H1 (cell line): ENCODE measurements around the gene SMS. TPM values are rescaled to one million over a fixed set of nuclear protein-coding genes. Genes with fewer than 3 reads are reported as not detected.
A peak's percentile ranks its signal among the peaks of the same experiment; 100 is the strongest.

Experiments
- CTCF ChIA-PET: fragments of 300-600 bp; sonication (Branson Sonifier 250); formaldehyde crosslinking; loops from one replicate; lab custom pipeline; 2021; ENCODE audit not compliant: partially characterized antibody; lab: Charles Lee
- POLR2A ChIA-PET: fragments of 300-600 bp; sonication (Branson Sonifier 250); formaldehyde crosslinking; loops from one replicate; lab custom pipeline; 2021; ENCODE audit warnings: inconsistent platforms; ENCODE audit not compliant: partially characterized antibody; lab: Charles Lee
- DNase-seq, 2 experiments: peaks; one replicate each; pipeline versions ENCODE4 v3.0.0 to v3.0.0-alpha.2; 2010 to 2022; ENCODE audit warnings: low spot score in 2 of 2, low read depth in 1 of 2, mixed read lengths in 1 of 2
- FAIRE-seq: peaks from 2 replicates; lab custom pipeline; 2011; peaks lifted over from hg19 to GRCh38; lab: Jason Lieb, UNC
- H2AFZ ChIP-seq: 2 replicates; pipeline ENCODE4 v1.8.1; 2012; ENCODE audit warnings: low read length, inconsistent platforms
- H2AK5ac ChIP-seq: 2 replicates; pipeline ENCODE4 v1.6.1; 2013; ENCODE audit warnings: low read depth, low read length
- H2BK120ac ChIP-seq: replicated peaks from 2 replicates; pipeline ENCODE3; 2013; ENCODE audit warnings: low read depth, low read length, inconsistent platforms
- H2BK12ac ChIP-seq: 2 replicates; pipeline ENCODE4 v1.6.1; 2013; ENCODE audit warnings: low read depth, low read length
- H2BK15ac ChIP-seq: 2 replicates; pipeline ENCODE4 v1.6.1; 2013; ENCODE audit warnings: low read length
- H2BK20ac ChIP-seq: 2 replicates; pipeline ENCODE4 v1.6.1; 2013; ENCODE audit warnings: low read length
- H2BK5ac ChIP-seq: 2 replicates; pipeline ENCODE4 v1.6.1; 2013; ENCODE audit warnings: low read depth, low read length
- H3K14ac ChIP-seq: 2 replicates; pipeline ENCODE4 v1.6.1; 2013; ENCODE audit warnings: inconsistent platforms; ENCODE audit not compliant: insufficient read length
- H3K18ac ChIP-seq: 2 replicates; pipeline ENCODE4 v1.6.1; 2013; ENCODE audit warnings: low read length; ENCODE audit errors: extremely low read depth
- H3K23ac ChIP-seq: 2 replicates; pipeline ENCODE4 v1.6.1; 2013; ENCODE audit warnings: inconsistent platforms; ENCODE audit not compliant: insufficient read length
- H3K23me2 ChIP-seq: 2 replicates; pipeline ENCODE4 v1.6.1; 2013; ENCODE audit warnings: low read depth, low read length
- H3K27ac ChIP-seq: 2 replicates; pipeline ENCODE4 v1.6.1; 2011; ENCODE audit warnings: low read depth, low read length, inconsistent platforms
- H3K27me3 ChIP-seq, 4 experiments: replicated peaks in 1 of 4; 1 replicate in 1 of 4; 2 replicates in 3 of 4; pipeline versions ENCODE4 v1.6.1 to v1.8.1; 2011 to 2013; ENCODE audit warnings: low read length in 3 of 4, mild to moderate bottlenecking in 3 of 4, inconsistent platforms in 2 of 4, mixed read lengths in 2 of 4, moderate library complexity in 1 of 4; ENCODE audit not compliant: control insufficient read depth in 3 of 4, insufficient read depth in 3 of 4; ENCODE audit errors: extremely low read depth in 1 of 4
- H3K36me3 ChIP-seq, 4 experiments: 2 replicates each; pipeline versions ENCODE4 v1.6.1 to v1.8.1; 2011 to 2013; ENCODE audit warnings: mild to moderate bottlenecking in 4 of 4, low read length in 3 of 4, moderate library complexity in 2 of 4, control low read depth in 1 of 4, inconsistent platforms in 1 of 4; ENCODE audit not compliant: insufficient read depth in 4 of 4, control insufficient read depth in 2 of 4
- H3K4ac ChIP-seq: replicated peaks from 2 replicates; pipeline ENCODE3; 2013; ENCODE audit warnings: low read length, low read depth, mixed read lengths, inconsistent platforms; ENCODE audit not compliant: insufficient read length
- H3K4me1 ChIP-seq, 4 experiments: replicated peaks in 1 of 4; 1 replicate in 1 of 4; 2 replicates in 3 of 4; pipeline versions ENCODE4 v1.6.1 to v1.8.1; 2011 to 2013; ENCODE audit warnings: low read length in 3 of 4, inconsistent platforms in 2 of 4, mixed read lengths in 1 of 4; ENCODE audit not compliant: insufficient read depth in 4 of 4, control insufficient read depth in 3 of 4
- H3K4me2 ChIP-seq, 2 experiments: 2 replicates each; pipeline versions ENCODE4 v1.6.1 to v1.8.1; 2011 to 2013; ENCODE audit warnings: low read depth in 2 of 2, low read length in 2 of 2, control low read depth in 1 of 2, inconsistent platforms in 1 of 2, mild to moderate bottlenecking in 1 of 2; ENCODE audit not compliant: insufficient read depth in 1 of 2
- H3K4me3 ChIP-seq, 4 experiments: fragments of 200-600, 300-600 bp in 1 of 4; sonication (generic), shearing (Covaris generic), sonication (Bioruptor Twin) in 1 of 4; 2 replicates each; pipeline versions ENCODE4 v1.5.1 to v1.8.1; 2011 to 2016; ENCODE audit warnings: low read length in 4 of 4, low read depth in 3 of 4, control low read depth in 2 of 4, inconsistent platforms in 2 of 4, mild to moderate bottlenecking in 2 of 4, mixed read lengths in 1 of 4, moderate library complexity in 1 of 4; ENCODE audit not compliant: insufficient read depth in 2 of 4; ENCODE audit errors: extremely low read depth in 1 of 4
- H3K56ac ChIP-seq: replicated peaks from 2 replicates; pipeline ENCODE3; 2013; ENCODE audit warnings: low read depth, mild to moderate bottlenecking, mixed read lengths, low read length, inconsistent platforms; ENCODE audit not compliant: insufficient read length
- H3K79me1 ChIP-seq: 2 replicates; pipeline ENCODE4 v1.6.1; 2013; ENCODE audit warnings: low read depth, low read length, control low read depth
- H3K79me2 ChIP-seq, 2 experiments: 2 replicates each; pipeline versions ENCODE4 v1.6.1 to v1.8.1; 2012 to 2013; ENCODE audit warnings: low read length in 2 of 2, mild to moderate bottlenecking in 2 of 2, inconsistent platforms in 1 of 2; ENCODE audit not compliant: insufficient read depth in 2 of 2, control insufficient read depth in 1 of 2
- H3K9ac ChIP-seq, 4 experiments: replicated peaks in 1 of 4; 1 replicate in 1 of 4; 2 replicates in 3 of 4; pipeline versions ENCODE4 v1.6.1 to v1.8.1; 2011 to 2013; ENCODE audit warnings: low read depth in 3 of 4, low read length in 3 of 4, control low read depth in 2 of 4, mild to moderate bottlenecking in 2 of 4, moderate library complexity in 2 of 4, inconsistent platforms in 1 of 4; ENCODE audit errors: extremely low read depth in 1 of 4
- H3K9me3 ChIP-seq, 2 experiments: 2 replicates each; pipeline versions ENCODE4 v1.6.1 to v1.8.1; 2012 to 2013; ENCODE audit warnings: mild to moderate bottlenecking in 2 of 2, moderate library complexity in 2 of 2, control low read depth in 1 of 2, inconsistent platforms in 1 of 2, low read depth in 1 of 2, low read length in 1 of 2, mixed read lengths in 1 of 2; ENCODE audit not compliant: insufficient read depth in 2 of 2
- H4K20me1 ChIP-seq, 2 experiments: replicated peaks in 1 of 2; 2 replicates each; pipeline versions ENCODE3 to v1.8.1; 2011 to 2013; ENCODE audit warnings: inconsistent platforms in 2 of 2, low read length in 2 of 2, mild to moderate bottlenecking in 1 of 2; ENCODE audit not compliant: insufficient read depth in 2 of 2, control insufficient read depth in 1 of 2
- H4K5ac ChIP-seq: 2 replicates; pipeline ENCODE4 v1.6.1; 2013; ENCODE audit warnings: low read length, low read depth, mixed read lengths, inconsistent platforms; ENCODE audit not compliant: insufficient read length
- H4K8ac ChIP-seq: 2 replicates; pipeline ENCODE4 v1.8.0; 2013; ENCODE audit warnings: mild to moderate bottlenecking, moderate library complexity, low read length, inconsistent platforms; ENCODE audit not compliant: insufficient read depth; ENCODE audit errors: extremely low read depth
- H4K91ac ChIP-seq: replicated peaks from 2 replicates; pipeline ENCODE3; 2013; ENCODE audit warnings: low read length, mixed read lengths, inconsistent platforms; ENCODE audit not compliant: insufficient read length
- CBX5 ChIP-seq: fragments of 300-800, 300-1000 bp; sonication (generic); IDR thresholded peaks from 2 replicates; pipeline ENCODE4 v1.7.1; 2016; ENCODE audit warnings: antibody characterized with exemption, low read length, low read depth
- CBX8 ChIP-seq: fragments of 300-800, 300-1000 bp; sonication (generic); IDR thresholded peaks from 2 replicates; pipeline ENCODE4 v1.7.1; 2016; ENCODE audit warnings: low read depth, low read length, borderline replicate concordance
- CEBPB ChIP-seq: IDR thresholded peaks from 2 replicates; pipeline ENCODE4 v1.6.1; 2012; ENCODE audit warnings: low read depth, low read length
- JUND ChIP-seq: IDR thresholded peaks from 2 replicates; pipeline ENCODE4 v1.6.1; 2011; ENCODE audit warnings: mild to moderate bottlenecking, improper control_type of control experiment, low read length
- SIRT6 ChIP-seq: IDR thresholded peaks from one replicate; pipeline ENCODE4 v1.7.1; 2012; ENCODE audit warnings: low read length, inconsistent platforms
- SP1 ChIP-seq: IDR thresholded peaks from 2 replicates; pipeline ENCODE4 v1.6.1; 2011; ENCODE audit warnings: low read depth, low read length
- SP4 ChIP-seq: IDR thresholded peaks from 2 replicates; pipeline ENCODE4 v1.6.1; 2012; ENCODE audit warnings: low read length, inconsistent platforms
- TCF12 ChIP-seq: IDR thresholded peaks from 2 replicates; pipeline ENCODE4 v1.6.1; 2011; ENCODE audit warnings: low read depth, mild to moderate bottlenecking, low read length
- YY1 ChIP-seq: IDR thresholded peaks from 2 replicates; pipeline ENCODE4 v1.6.1; 2011; ENCODE audit warnings: low read depth, mild to moderate bottlenecking, low read length
- WGBS, 2 experiments: shearing (Covaris generic) in 1 of 2; methylation state at CpG; one replicate each; pipeline versions ENCODE4 v1.1.6 to v1.1.7; 2013 to 2015; ENCODE audit warnings: low lambda C conversion rate in 2 of 2, mixed read lengths in 2 of 2, inconsistent platforms in 1 of 2, low coverage in 1 of 2, missing lambda C conversion rate in 1 of 2; ENCODE audit not compliant: insufficient replicate concordance in 2 of 2, insufficient coverage in 1 of 2, insufficient read length in 1 of 2; ENCODE audit errors: extremely low coverage in 1 of 2, missing lambda C conversion rate in 1 of 2; 5-methylcytosine and 5-hydroxymethylcytosine counted together
- polyA plus RNA-seq, 7 experiments: library from polyadenylated mRNA; depleted of rRNA in 3 of 7; stranded (reverse) in 5 of 7; unstranded in 2 of 7; fragments of >200 nt in 5 of 7; fragments of 200-250 nt in 2 of 7; gene quantifications; 1 replicate in 5 of 7; 2 replicates in 1 of 7; 4 replicates in 1 of 7; pipeline versions ENCODE4 v1.2.1 to v1.2.3, GENCODE V29; 2011 to 2013; ENCODE audit warnings: missing spikeins in 2 of 7, mixed read lengths in 2 of 7
- total RNA-seq: library from RNA; stranded (reverse); fragmentation: NEBNext Ultra II Directional; extraction: Animal tissue kit (Norgen Biotek cat#: 25700); gene quantifications from 2 replicates; pipeline ENCODE4 v1.2.1, GENCODE V29; 2021

Gene SMS
- total and polyA plus RNA-seq, 2 of the 8 experiments (the other 6 are each of a cell fraction or from before 2014, with no cell fraction given), result 66.3 to 256 TPM

- Histone ChIP-seq H4K5ac (no peak overlapping the region), H2BK5ac (no peak overlapping the region), H2BK15ac (no peak overlapping the region), H3K9ac (no peak overlapping the region), H3K27ac (no peak overlapping the region), H3K4ac (no peak overlapping the region), H3K18ac (no peak overlapping the region; the same call in 1 of the 2 replicates), H3K36me3 (no peaks in the 10 kb centered on the region), H3K4me2 (peak overlapping the region; percentile 29 to 37; a peak in 3 of 4 replicates), H3K79me1 (no peaks in the 10 kb centered on the region), H3K23me2 (no peaks in the 10 kb centered on the region), H3K56ac (no peak overlapping the region), H2BK12ac (no peak overlapping the region), H4K91ac (no peak overlapping the region), H3K23ac (no peak overlapping the region), H2AFZ (no peak overlapping the region), H3K79me2 (no peaks in the 10 kb centered on the region), H2BK120ac (no peak overlapping the region), H4K20me1 (no peaks in the 10 kb centered on the region), H4K8ac (no peak overlapping the region), H3K27me3 (no peaks in the 10 kb centered on the region), H2AK5ac (no peak overlapping the region), H3K4me3 (no peak overlapping the region), H3K4me1 (peaks cover 0 to 5% (median 1%) of the 10 kb centered on the region in 4 experiments; a peak in 2 of 7 replicates), H3K9me3 (no peaks in the 10 kb centered on the region), H2BK20ac (no peak overlapping the region), H3K14ac (no peak overlapping the region)
- POLR2A ChIA-PET, result no interaction called here
- WGBS, 2 experiments, result 2% methylated on average over 4 of the region's 4 CpGs; no CpG with 5 or more reads in 1 of the 2 experiments
- FAIRE-seq (no peak), DNase-seq (no peak)
- CTCF ChIA-PET, result interaction anchor here (0.6 kb wide), 1 partner anchor 16 kb away, joined by 3 read pairs; no protein-coding TSS in a partner anchor
- TF ChIP-seq JUND (no peak), SIRT6 (no peak), YY1 (no peak), SP4 (no peak), CBX5 (no peak), CEBPB (no peak), TCF12 (no peak), SP1 (no peak), CBX8 (no peak)
Measured at GRCh38 chrX:22043872-22044271, 103.4 kb downstream of the SMS start.
